Renal cortex interstitium (tissue), 11 donors: ENCODE measurements around the gene YY1AP1. TPM values are rescaled to one million over a fixed set of nuclear protein-coding genes. Genes with fewer than 3 reads are reported as not detected.
A peak's percentile ranks its signal among the peaks of the same experiment; 100 is the strongest.
"Not testable (repeated sequence)": the region's sequence is repeated elsewhere in the genome, so short reads cannot be mapped to it uniquely, and the experiment has no call there.

Source experiments
- DNase-seq, 11 donors: peaks; one replicate each; pipeline ENCODE4 v3.0.0-alpha.2; 2013; ENCODE audit warnings: low read depth in 9 of 11, low spot score in 4 of 11; ENCODE audit errors: extremely low read depth in 1 of 11
- polyA plus RNA-seq, 3 donors: library from polyadenylated mRNA; unstranded; fragments of 120-200 nt; gene quantifications; one replicate each; pipeline ENCODE4 v1.2.1, GENCODE V29; 2013; ENCODE audit not compliant: insufficient read length in 3 of 3

Gene YY1AP1
- polyA plus RNA-seq, 3 donors = 66.2 to 75.7 (median 68.6) TPM

DNA sequence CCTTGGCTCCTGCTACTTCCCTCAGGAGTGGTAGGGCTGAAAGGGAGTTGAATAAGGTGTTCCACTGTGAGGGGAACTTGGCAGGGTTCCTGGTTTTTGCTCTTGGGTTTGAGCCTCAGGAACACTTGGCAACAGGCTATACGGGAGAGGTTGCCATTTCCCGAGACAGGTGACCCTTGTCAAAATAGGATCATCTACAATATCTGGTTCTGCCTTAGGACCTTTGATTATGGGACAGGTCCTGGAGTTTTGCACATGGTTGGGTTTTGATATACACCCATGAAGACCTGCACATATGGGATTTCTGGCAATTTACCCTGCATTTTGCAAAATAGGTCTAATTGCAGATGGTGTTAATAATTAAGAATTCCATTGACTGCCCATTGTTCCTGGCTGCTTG, 31.1 kb downstream of the YY1AP1 start:
- no peak for DNase-seq

DNA sequence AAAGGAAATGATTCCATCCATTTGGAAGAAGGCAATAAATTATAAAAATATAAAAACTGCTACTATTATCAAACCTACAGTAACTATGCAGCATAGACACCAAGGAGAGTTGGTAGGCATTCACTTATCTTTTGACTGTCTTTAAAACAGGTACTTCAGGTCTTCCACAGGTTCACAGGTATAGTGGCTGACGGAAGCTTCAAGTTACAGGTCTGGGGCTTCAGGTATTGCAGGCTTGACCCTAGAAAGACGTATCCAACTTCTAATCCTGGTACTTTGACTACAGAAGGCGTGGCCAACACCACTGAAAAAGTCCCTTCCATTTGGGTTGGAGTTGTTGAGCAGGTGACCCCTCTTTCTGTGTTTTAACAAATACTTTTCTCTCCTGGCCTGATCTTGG, 35.6 kb downstream of the YY1AP1 start:
- no peak for DNase-seq

- no peak for DNase-seq
Observed at GRCh38 chr1:155651861-155652661, 36.5 kb downstream of the YY1AP1 start.

- DNase-seq = no peak
Observed at GRCh38 chr1:155650231-155650757, 38.3 kb downstream of the YY1AP1 start.

DNA sequence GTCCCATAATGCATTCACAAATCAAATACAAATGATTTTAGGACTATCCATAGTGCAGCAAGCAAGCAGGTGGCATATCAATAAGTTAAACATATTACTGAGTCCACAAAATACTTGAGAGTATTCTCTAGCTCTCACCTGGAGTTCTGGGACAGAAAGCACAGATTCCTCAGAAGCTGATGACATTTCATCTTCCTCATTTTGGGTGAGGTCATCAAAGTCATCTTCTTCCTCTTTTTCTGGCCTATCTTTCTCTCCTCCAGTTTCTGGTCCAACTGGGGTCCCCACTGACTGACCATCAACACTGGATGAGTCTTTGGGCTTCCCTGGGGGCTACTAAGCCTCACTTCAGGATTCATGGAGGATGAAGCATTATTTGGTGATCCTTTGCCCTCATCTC, 38.9 kb downstream of the YY1AP1 start:
- DNase-seq = no peak

- peak in 1 of 11 donors; percentile 15 for DNase-seq
Observed at GRCh38 chr1:155648207-155649147, 40.1 kb downstream of the YY1AP1 start.

DNA sequence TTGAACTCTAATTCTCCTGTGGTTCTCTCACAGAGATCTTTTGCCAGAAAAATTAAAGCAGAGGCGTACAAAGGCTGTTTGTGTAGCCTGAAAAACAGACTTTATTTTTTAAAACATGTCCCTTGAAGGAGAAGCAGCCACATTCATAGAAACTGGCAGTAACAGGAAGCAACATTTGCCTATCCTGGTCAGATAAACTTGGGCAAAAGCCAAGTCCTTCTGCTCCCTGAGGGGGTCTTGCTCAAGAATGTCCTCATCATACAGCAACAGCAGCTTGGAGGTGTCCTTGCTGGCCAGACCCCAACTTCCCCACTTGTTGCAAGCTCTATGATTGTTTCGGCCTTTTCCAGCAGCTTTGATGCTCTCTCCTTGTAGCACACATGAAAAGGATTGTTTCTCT, 42.3 kb downstream of the YY1AP1 start:
- DNase-seq = no peak

- no peak for DNase-seq
Observed at GRCh38 chr1:155645648-155646047, 42.9 kb downstream of the YY1AP1 start.

DNA sequence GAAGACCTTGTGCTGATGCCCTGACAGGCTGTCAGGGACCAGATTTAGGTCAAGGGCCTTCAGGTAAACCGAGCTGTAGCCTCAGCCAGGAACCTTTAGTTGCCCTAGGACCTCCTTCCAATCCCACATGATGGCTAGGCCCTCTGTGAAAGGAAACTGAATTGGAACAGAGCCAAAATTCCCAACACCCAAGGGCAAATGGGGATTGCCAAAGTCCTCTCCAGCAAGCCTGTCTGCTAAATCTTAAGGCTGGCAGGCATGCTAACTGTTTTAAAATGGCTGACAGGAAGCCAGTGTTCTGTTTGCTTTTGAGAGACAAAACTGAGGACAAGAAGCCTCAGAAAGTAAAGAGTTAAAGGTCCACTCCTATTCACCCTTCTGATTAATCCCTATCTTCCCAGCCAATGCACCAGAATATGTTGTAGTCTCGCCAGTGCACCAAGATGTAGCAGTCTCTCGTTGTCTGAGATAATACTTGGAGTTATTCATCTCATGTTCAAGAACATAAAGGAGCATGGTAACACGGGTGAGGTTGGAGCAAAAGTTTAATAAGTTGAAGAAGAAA, 43.5 kb downstream of the YY1AP1 start:
- no peak for DNase-seq

DNA sequence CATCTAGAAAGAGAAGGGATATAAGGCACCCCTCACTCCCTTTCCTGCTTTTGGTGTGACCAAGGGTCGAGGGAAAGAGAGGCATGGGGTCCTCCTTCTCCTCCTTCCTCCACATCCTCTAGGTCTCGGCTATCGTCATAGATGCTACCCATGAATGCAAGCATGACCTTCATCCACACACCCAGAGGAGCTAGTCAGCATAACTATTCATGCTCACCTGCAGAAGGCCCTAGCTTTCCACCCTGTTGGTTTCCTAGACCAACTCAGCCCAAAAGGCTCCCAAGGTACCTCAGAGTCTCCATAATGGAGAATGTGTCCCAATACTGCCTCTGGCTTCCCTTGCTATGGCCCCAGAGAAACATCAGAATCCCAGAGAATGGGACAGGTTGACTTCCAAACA, 45.3 kb downstream of the YY1AP1 start:
- DNase-seq = no peak

GRCh38 chr1:155642559-155643180, 45.9 kb downstream of the YY1AP1 start:
- DNase-seq = not testable (repeated sequence)

DNA sequence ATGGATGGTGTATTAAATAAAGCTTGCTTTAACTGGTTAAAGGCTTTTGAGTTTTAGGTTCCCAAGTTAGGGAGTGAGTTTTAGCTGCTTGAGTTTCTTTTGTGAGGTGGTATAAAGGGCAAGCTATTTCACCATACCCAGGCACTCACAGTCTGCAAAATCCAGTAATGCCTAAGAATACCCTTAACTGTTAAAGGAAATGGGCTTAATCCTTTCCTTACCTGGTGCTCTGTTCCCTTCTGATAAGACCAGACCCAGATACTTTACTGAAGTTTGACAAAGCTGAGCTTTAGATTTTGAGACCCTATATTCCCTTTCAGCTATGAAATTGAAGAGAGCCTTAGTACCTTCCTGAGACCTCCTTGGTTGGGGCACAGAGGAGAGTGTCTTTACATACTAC, 48.2 kb downstream of the YY1AP1 start:
- no peak for DNase-seq

- DNase-seq = no peak
Observed at GRCh38 chr1:155636397-155637153, 52.0 kb downstream of the YY1AP1 start.

- DNase-seq = not testable (repeated sequence)
Observed at GRCh38 chr1:155626428-155626827, 62.1 kb downstream of the YY1AP1 start.

DNA sequence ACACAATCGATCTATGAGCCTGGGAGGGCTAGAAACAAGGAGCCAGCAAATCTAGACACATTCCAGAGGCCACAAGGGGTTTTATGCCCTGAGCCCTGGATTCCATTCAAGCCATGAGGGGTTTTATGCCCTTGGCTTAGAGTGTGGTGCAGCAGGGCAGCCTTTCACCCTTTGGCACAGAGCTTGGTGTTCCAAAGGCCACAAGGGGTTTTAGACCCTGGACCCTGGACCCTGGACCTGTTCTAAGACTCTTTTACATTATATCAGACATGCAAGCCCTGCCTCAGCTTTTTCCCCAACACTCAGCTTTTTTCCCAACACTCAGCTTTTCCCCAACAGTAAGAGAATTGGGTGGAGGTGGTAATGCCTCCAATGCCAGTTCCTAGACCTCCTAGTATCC, 65.2 kb downstream of the YY1AP1 start:
- no peak for DNase-seq

DNA sequence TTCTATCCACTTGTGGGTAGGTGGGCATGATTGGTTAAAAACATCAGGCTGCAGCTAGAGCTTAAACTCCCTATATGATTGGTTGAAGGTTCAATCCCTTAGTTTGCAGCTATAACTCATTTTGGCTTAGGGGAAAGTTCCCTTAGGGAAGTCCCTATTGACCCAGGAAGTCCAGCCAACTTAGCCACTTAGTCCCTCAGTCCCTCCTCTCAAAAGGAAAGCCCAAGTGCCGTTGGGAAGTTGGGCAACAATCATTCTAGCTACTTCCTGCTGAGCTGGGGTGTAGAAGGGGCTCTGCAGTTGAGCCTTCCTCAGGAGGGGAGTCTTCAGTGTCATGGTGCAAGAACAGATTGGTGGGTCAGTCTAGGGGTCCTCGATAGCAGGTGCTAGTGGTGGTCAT, 66.4 kb downstream of the YY1AP1 start:
- DNase-seq = no peak

DNA sequence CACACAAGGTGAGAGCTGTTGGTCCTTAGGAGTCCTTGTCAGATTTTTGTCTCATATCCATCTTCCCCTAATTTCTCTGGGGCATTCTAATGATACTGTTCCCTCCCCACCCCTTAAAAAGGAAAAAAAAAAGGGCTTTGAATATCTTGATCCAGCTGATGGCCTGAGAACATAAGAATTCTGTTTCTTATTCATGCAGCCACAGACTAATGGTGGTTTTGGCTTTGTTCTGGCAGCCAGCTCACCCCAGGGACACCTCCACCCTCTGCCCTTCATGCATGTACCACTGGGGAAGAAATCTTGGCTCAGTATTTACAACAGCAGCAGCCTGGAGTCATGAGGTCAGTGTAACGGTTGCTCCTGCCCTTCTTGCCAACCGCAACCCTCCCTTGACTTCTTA, 75.3 kb downstream of the YY1AP1 start:
- not testable (repeated sequence) for DNase-seq

GRCh38 chr1:155610257-155610647, 78.3 kb downstream of the YY1AP1 start:
- not testable (repeated sequence) for DNase-seq
